Heart left ventricle (tissue), 13 donors: Measurements from ENCODE around the gene ERP29.

Experiments
- POLR2A ChIP-seq, 2 donors: fragments of 450-650 bp; IDR thresholded peaks; one replicate each; pipeline ENCODE4 v1.6.1; 2017; ENCODE audit warnings: antibody characterized with exemption in 2 of 2, mild to moderate bottlenecking in 2 of 2, moderate library complexity in 2 of 2
- TF ChIP-seq, protein P1 (sequence below), 12 donors: fragments of 200-600 bp; sonication (generic) in 4 of 12; IDR thresholded peaks; one replicate each; pipeline versions ENCODE4 v1.5.0 to v1.8.0; 2018 to 2022; ENCODE audit warnings: antibody characterized with exemption in 12 of 12, mild to moderate bottlenecking in 5 of 12
- donor health status: ischemic (EF 13 %, LVEDD 7.1; RV severe dilation, severe dysfunction).
- donor health status: DM: no; HTN: yes; CAD: no.
- donor health status: DM: no; HTN: no; CAD: no.
- donor health status: ischemic (EF 25% LVEDD 6.9; RV normal size, moderate dysfunction).
- donor health status: ischemic (EF 25% LVEDD 5.7; RV mildly dilated, moderate dysfunction).
- donor health status: ischemic (EF 35%, LVEDD 5.7; RV mildly dilated, moderate dysfunction).
- donor health status: nonischemic (EF 11% LVEDD 7.7; RV severe dilation, severe dysfunction).
- donor health status: DM: yes; HTN: yes; CAD: no.
- donor health status: PGD.
- donor health status: ischemic (EF 29% LVEDD 5.4; RV normal size, mild dysfunction).
- donor health status: nonischemic (EF 23%, LVEDD 6.1; RV moderate dilation, normal function).

DNA sequence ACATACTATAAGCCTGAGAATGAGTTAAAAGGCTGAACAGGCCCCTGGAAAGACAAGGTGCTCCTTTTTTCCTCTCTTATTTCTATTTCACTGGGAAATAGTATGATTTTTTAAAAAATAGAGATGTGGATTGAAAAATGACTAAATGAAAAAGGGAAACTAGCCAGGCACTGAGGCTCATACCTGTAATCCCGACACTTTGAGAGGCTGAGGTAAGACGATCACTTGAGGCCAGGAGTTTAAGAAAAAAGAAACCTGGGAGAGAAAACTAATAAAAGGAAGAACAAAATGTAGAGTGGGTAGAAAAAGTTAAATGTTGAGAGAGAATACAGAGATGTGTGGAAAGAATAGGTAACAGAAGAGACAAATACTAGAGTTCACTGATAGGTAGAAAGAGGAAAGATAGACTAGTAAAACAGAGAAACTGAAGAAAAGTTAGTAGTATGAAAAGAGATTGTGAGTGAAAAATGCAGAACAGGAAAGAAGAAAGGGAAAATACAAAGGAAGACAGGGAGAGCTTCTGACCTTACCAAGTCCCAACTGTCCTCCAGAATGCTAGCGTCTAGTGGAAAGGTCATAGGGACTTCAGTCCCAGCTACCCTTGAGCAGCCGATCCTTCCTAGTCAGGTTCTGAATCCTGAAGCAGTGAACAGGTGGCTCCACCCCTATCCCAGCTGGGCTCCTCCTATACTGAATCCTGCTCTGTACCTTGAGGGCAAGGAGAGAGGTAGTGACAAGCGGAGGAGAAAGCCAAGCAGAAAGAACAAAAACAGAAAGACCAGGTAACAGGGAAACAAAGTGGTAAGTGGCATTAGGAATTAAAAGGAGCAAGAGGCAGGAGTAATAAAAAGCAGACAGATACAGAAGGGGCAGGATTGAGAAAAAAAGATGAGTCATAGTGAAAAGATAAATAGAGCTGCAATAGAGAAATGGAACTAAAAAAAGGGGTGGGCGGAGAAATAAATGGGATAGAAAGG, 7.5 kb upstream of the ERP29 start:
- TF ChIP-seq, protein P1, sequence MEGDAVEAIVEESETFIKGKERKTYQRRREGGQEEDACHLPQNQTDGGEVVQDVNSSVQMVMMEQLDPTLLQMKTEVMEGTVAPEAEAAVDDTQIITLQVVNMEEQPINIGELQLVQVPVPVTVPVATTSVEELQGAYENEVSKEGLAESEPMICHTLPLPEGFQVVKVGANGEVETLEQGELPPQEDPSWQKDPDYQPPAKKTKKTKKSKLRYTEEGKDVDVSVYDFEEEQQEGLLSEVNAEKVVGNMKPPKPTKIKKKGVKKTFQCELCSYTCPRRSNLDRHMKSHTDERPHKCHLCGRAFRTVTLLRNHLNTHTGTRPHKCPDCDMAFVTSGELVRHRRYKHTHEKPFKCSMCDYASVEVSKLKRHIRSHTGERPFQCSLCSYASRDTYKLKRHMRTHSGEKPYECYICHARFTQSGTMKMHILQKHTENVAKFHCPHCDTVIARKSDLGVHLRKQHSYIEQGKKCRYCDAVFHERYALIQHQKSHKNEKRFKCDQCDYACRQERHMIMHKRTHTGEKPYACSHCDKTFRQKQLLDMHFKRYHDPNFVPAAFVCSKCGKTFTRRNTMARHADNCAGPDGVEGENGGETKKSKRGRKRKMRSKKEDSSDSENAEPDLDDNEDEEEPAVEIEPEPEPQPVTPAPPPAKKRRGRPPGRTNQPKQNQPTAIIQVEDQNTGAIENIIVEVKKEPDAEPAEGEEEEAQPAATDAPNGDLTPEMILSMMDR (IDR thresholded peaks at IDR 0.05): no peak
- TF ChIP-seq POLR2A (IDR thresholded peaks at IDR 0.05): no peak
